IMR-90 (cell line): ENCODE data around the gene EXOC2. TPM values are rescaled to one million over a fixed set of nuclear protein-coding genes. Genes with fewer than 3 reads are reported as not detected.

Experiments
- ATAC-seq: fragments of 200-7000 bp; cut with Tn5 transposase; 2 replicates; pipeline ENCODE4 v1.9.1; 2020; ENCODE audit warnings: low read depth, mild to moderate bottlenecking, moderate library complexity
- BruUV-seq: library from RNA; stranded (reverse); fragments of 400-500 nt; replicated peaks from 2 replicates; lab custom pipeline; 2021; lab: Mats Ljungman, UMichigan
- CTCF ChIA-PET: fragments of 300-600 bp; formaldehyde crosslinking; extraction: SDS; loops from one replicate; lab custom pipeline; 2021; ENCODE audit warnings: antibody characterized with exemption; lab: Yijun Ruan, JAX
- POLR2A ChIA-PET: fragments of 300-600 bp; sonication (Branson Sonifier 250); formaldehyde crosslinking; loops from one replicate; lab custom pipeline; 2022; ENCODE audit warnings: antibody characterized with exemption; ENCODE audit not compliant: unreplicated experiment; lab: Charles Lee
- DNase-seq: peaks from one replicate; pipeline ENCODE4 v3.0.0; 2013
- H2AFZ ChIP-seq: replicated peaks from 2 replicates; pipeline ENCODE3; 2013; ENCODE audit warnings: low read length, mild to moderate bottlenecking; ENCODE audit not compliant: poor library complexity
- H2AK5ac ChIP-seq: 2 replicates; pipeline ENCODE4 v1.6.1; 2013; ENCODE audit warnings: low read depth, low read length, inconsistent platforms
- H2AK9ac ChIP-seq: replicated peaks from 2 replicates; pipeline ENCODE3; 2013; ENCODE audit warnings: mild to moderate bottlenecking, low read depth, low read length, moderate library complexity; ENCODE audit not compliant: poor library complexity
- H2BK120ac ChIP-seq: 2 replicates; pipeline ENCODE4 v1.6.1; 2013; ENCODE audit warnings: low read depth, low read length, inconsistent platforms
- H2BK15ac ChIP-seq: 3 replicates; pipeline ENCODE4 v1.6.1; 2013; ENCODE audit warnings: low read depth, low read length, inconsistent platforms
- H2BK20ac ChIP-seq: 2 replicates; pipeline ENCODE4 v1.6.1; 2013; ENCODE audit warnings: low read depth, mild to moderate bottlenecking, inconsistent platforms, low read length, moderate library complexity
- H2BK5ac ChIP-seq: 2 replicates; pipeline ENCODE4 v1.6.1; 2013; ENCODE audit warnings: mild to moderate bottlenecking, low read depth, low read length, inconsistent platforms; ENCODE audit not compliant: poor library complexity, severe bottlenecking
- H3K14ac ChIP-seq: replicated peaks from 2 replicates; pipeline ENCODE4 v1.6.1; 2013; ENCODE audit warnings: low read depth, low read length, inconsistent platforms
- H3K18ac ChIP-seq: 2 replicates; pipeline ENCODE4 v1.6.1; 2013; ENCODE audit warnings: low read depth, low read length, control low read depth
- H3K23ac ChIP-seq: 2 replicates; pipeline ENCODE4 v1.6.1; 2013; ENCODE audit warnings: low read depth, low read length, inconsistent platforms
- H3K27ac ChIP-seq: 2 replicates; pipeline ENCODE4 v1.5.1; 2013; ENCODE audit warnings: mild to moderate bottlenecking, control low read depth, low read length; ENCODE audit not compliant: insufficient read depth
- H3K27me3 ChIP-seq: 2 replicates; pipeline ENCODE4 v1.6.1; 2013; ENCODE audit warnings: low read length; ENCODE audit not compliant: control insufficient read depth, insufficient read depth
- H3K36me3 ChIP-seq: 2 replicates; pipeline ENCODE4 v1.6.1; 2013; ENCODE audit warnings: low read length, mixed read lengths; ENCODE audit not compliant: control insufficient read depth, insufficient read depth
- H3K4ac ChIP-seq: 2 replicates; pipeline ENCODE4 v1.6.1; 2013; ENCODE audit warnings: low read depth, low read length, inconsistent platforms
- H3K4me1 ChIP-seq: 2 replicates; pipeline ENCODE4 v1.6.1; 2013; ENCODE audit warnings: low read length, mixed read lengths; ENCODE audit not compliant: control insufficient read depth, insufficient read depth
- H3K4me2 ChIP-seq: 2 replicates; pipeline ENCODE4 v1.6.1; 2013; ENCODE audit warnings: low read depth, mild to moderate bottlenecking, control low read depth, low read length, moderate library complexity
- H3K4me3 ChIP-seq: 2 replicates; pipeline ENCODE4 v1.5.1; 2013; ENCODE audit warnings: low read depth, mild to moderate bottlenecking, control low read depth, low read length, moderate library complexity; ENCODE audit not compliant: insufficient read depth
- H3K56ac ChIP-seq: 2 replicates; pipeline ENCODE4 v1.6.1; 2013; ENCODE audit warnings: low read length, inconsistent platforms; ENCODE audit not compliant: insufficient read depth; ENCODE audit errors: extremely low read depth
- H3K79me1 ChIP-seq, 2 experiments: 2 replicates each; pipeline ENCODE4 v1.6.1; 2013; ENCODE audit warnings: low read length in 2 of 2, inconsistent platforms in 1 of 2, low read depth in 1 of 2
- H3K9ac ChIP-seq: 2 replicates; pipeline ENCODE4 v1.6.1; 2013; ENCODE audit warnings: low read depth, low read length, control low read depth
- H3K9me1 ChIP-seq: 2 replicates; pipeline ENCODE4 v1.6.1; 2013; ENCODE audit warnings: low read length, inconsistent platforms; ENCODE audit not compliant: insufficient read depth
- H3K9me3 ChIP-seq: 2 replicates; pipeline ENCODE4 v1.6.1; 2013; ENCODE audit warnings: low read length; ENCODE audit not compliant: control insufficient read depth, insufficient read depth
- H4K20me1 ChIP-seq: 2 replicates; pipeline ENCODE4 v1.6.1; 2013; ENCODE audit warnings: low read length, inconsistent platforms; ENCODE audit not compliant: insufficient read depth
- H4K5ac ChIP-seq: 2 replicates; pipeline ENCODE4 v1.6.1; 2013; ENCODE audit warnings: mild to moderate bottlenecking, low read depth, low read length, control low read depth
- H4K8ac ChIP-seq, 2 experiments: 2 replicates each; pipeline ENCODE4 v1.6.1; 2013; ENCODE audit warnings: low read depth in 2 of 2, low read length in 2 of 2, control low read depth in 1 of 2, inconsistent platforms in 1 of 2
- H4K91ac ChIP-seq: 2 replicates; pipeline ENCODE4 v1.6.1; 2013; ENCODE audit warnings: low read depth, low read length, inconsistent platforms; ENCODE audit not compliant: insufficient read depth
- CHD1 ChIP-seq: IDR thresholded peaks from 2 replicates; pipeline ENCODE4 v1.6.1; 2012; ENCODE audit warnings: low read depth, low read length, improper control_type of control experiment
- WGBS, 2 experiments: methylation state at CpG; one replicate each; pipeline versions ENCODE4 v1.1.5 to v1.1.7; 2013; ENCODE audit warnings: missing lambda C conversion rate in 2 of 2; ENCODE audit not compliant: insufficient read length in 1 of 2; ENCODE audit errors: extremely low coverage in 2 of 2; 5-methylcytosine and 5-hydroxymethylcytosine counted together
- dilution Hi-C: fragments of 300-500 bp; cut with HindIII; formaldehyde crosslinking; loops from one replicate; pipeline ENCODE4 v1.14.3; 2018; ENCODE audit warnings: low sequenced_read_pairs; ENCODE audit not compliant: unreplicated experiment
- in situ Hi-C: fragments of 300-500 bp; cut with MboI; formaldehyde crosslinking; loops from 3 replicates; pipeline ENCODE4 v1.14.3; 2019; ENCODE audit warnings: low sequenced_read_pairs, inconsistent platforms, mixed read lengths
- intact Hi-C: fragments of 100-400 bp; cut with micrococcal nuclease; formaldehyde crosslinking; loops from 2 replicates; pipeline ENCODE4 v1.10.0; 2022
- polyA plus RNA-seq, 3 experiments: library from polyadenylated mRNA; depleted of rRNA; stranded (reverse); fragments of >200 nt; gene quantifications; 2 replicates each; pipeline ENCODE4 v1.2.3, GENCODE V29; 2012; ENCODE audit warnings: low replicate concordance in 1 of 3
- total RNA-seq: library from RNA; depleted of rRNA; stranded (reverse); fragments of >200 nt; gene quantifications from 2 replicates; pipeline ENCODE4 v1.2.3, GENCODE V29; 2012

Gene EXOC2
- total and polyA plus RNA-seq, 2 of the 4 experiments (the other 2 are of a cell fraction) = 13.1 to 37.3 TPM

- ChIA-PET CTCF (interaction anchor here (3.2 kb wide), 1 partner anchor 16 kb away, joined by 11 read pairs; no protein-coding TSS in a partner anchor), POLR2A (no interaction called here)
- Histone ChIP-seq H3K4me2 (no peak overlapping the region), H4K8ac (no peak overlapping the region), H3K4ac (no peak overlapping the region), H3K4me3 (no peak overlapping the region), H3K27me3 (no peaks in the 10 kb centered on the region; the same call in 1 of the 2 replicates), H2BK5ac (no peak overlapping the region), H2AK5ac (no peak overlapping the region), H3K23ac (no peak overlapping the region), H4K5ac (no peak overlapping the region), H3K27ac (no peak overlapping the region), H3K36me3 (no peaks in the 10 kb centered on the region), H2BK120ac (no peak overlapping the region), H3K9me1 (peaks cover 6% of the 10 kb centered on the region), H2BK15ac (no peak overlapping the region), H4K91ac (no peak overlapping the region), H2AK9ac (no peak overlapping the region), H2BK20ac (no peak overlapping the region), H3K79me1 (0 out of 4 replicates have a peak, but pooled peaks cover 0 to 4% of the 10 kb centered on the region in 2 experiments), H3K9ac (no peak overlapping the region), H4K20me1 (no peaks in the 10 kb centered on the region), H3K56ac (no peak overlapping the region), H3K9me3 (no peaks in the 10 kb centered on the region), H3K18ac (no peak overlapping the region), H3K4me1 (0 out of 2 replicates have a peak, but pooled peaks cover 1% of the 10 kb centered on the region), H2AFZ (peak overlapping the region; percentile 44), H3K14ac (no peak overlapping the region)
- BruUV-seq = no TSS peak
- intact Hi-C loops = no loop called here
- no peak for ATAC-seq
- no CpG with 5 or more reads among the region's 6 CpGs for WGBS, 2 experiments
- no peak for TF ChIP-seq CHD1
- dilution Hi-C loops = no loop called here
- in situ Hi-C loops = no loop called here
- DNase-seq = no peak
Measured at GRCh38 chr6:706146-706545, 13.2 kb upstream of the EXOC2 start.
